ENCODE measurements around the gene KRTAP26-1. TPM values are rescaled to one million over a fixed set of nuclear protein-coding genes. Genes with fewer than 3 reads are reported as not detected.

Gene KRTAP26-1
- total RNA-seq, 2 experiments from 2014 or later: not detected

DNA sequence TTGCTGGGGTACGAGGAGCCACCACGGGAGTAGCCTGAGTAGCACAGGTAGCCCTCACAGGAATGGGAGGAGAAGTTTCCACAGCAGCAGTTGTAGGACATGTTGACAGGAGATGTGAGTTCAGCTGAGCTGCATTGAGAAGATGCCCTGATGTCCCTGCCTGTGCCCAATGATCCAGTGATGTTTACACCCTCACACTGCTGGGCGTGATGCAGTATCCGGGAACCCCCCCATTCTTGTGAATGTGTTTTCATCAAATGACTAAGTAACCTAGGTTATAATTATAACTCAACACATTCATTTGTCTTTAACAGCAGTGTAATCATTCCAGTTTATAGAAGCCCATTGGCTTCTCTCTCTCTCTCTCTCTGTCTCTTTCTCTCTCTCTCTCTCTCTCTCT lies 28.4 kb upstream of the KRTAP26-1 start, which contains the start of gene KRTAP23-1:
KRTAP23-1 (minus strand) TSS at position 101 of the 400 bp plus-strand sequence; CDS start at position 101, 0 bp downstream.
- no peaks in the 10 kb centered on the region for H3K36me3 Mint-ChIP-seq (ENCODE audit: low read depth)
- ATAC-seq (no peak), DNase-seq (no peak)
- ChIA-PET POLR2A (no interaction called here), CTCF (no interaction called here)
- H3K9me3 Mint-ChIP-seq: no peaks in the 10 kb centered on the region
- TF ChIP-seq CTCF (IDR thresholded peaks at IDR 0.05): no peak
- intact Hi-C loops (cut with micrococcal nuclease): no loop called here
- H3K4me1 Mint-ChIP-seq (ENCODE audit: low read depth): no peaks in the 10 kb centered on the region
- H3K27me3 Mint-ChIP-seq: no peaks in the 10 kb centered on the region
- H3K4me3 Mint-ChIP-seq: no peak within 1 kb of the TSS
- H3K27ac Mint-ChIP-seq: no peak within 1 kb of the TSS

DNA sequence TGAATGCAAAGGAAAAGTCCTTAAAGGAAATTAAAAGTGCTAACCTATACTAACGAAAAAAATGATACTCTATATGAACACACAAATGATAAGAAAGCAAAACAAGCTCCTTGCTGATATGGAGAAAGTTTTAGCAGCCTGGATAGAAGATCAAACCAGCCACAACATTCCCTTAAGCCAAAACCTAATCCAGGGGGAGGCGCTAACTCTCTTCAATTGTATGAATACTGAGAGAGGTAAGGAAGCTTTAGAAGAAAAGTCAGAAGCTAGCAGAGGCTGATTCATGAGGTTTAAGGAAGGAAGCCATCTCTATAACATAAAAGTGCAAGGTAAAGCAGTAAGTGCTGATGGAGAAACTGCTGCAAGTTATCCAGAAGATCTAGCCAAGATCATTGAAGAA lies 24.9 kb upstream of the KRTAP26-1 start:
- CTCF ChIA-PET: no interaction called here
- Mint-ChIP-seq H3K4me1 (ENCODE audit: low read depth) (no peaks in the 10 kb centered on the region), H3K36me3 (ENCODE audit: low read depth) (no peaks in the 10 kb centered on the region), H3K9me3 (no peaks in the 10 kb centered on the region), H3K27me3 (peaks cover 6% of the 10 kb centered on the region), H3K4me3 (no peak overlapping the region), H3K27ac (no peak overlapping the region)
- no peak for DNase-seq
- intact Hi-C loops (cut with micrococcal nuclease): no loop called here
- POLR2A ChIA-PET: no interaction called here
- no peak for TF ChIP-seq CTCF (IDR thresholded peaks at IDR 0.05)
- ATAC-seq: no peak

DNA sequence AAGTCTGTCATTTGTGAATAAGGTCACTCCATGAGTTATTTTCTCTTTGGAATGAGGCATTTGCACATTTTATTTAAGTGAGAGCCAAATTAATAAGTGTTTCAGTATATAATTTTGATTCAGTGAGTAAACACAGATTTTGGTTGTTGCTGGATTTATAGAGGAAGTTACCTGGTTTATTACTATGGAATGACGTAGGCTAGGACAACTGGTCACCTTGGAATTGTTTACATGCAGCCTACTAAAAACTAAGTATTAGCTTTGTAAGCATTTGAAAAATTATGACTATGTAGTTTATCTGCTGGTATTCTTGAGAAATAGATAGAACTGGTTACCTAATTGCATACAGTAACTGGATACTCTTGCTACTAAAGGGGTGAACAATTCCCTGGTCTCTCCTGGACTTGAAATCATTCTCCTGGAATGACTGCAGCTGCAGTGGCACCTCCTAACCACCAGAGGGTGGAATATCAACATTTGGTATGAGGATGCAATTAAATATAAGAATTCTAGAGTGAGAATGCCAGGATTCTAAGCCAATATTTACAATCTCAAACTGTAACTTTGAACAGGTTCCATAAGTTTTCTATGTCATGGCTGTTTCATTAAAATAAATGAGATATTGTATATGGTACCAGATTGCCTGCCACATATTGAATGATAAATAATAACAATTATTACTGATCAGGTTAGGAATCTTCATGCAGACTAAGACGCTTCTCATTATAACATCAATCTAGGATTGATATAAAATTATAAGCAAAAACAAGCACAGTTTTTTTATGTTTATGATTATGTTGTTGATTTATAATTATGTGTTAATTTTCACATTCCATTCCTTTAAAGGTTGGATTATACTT lies 20.8 kb upstream of the KRTAP26-1 start:
- ChIA-PET CTCF (interaction anchor here (1.0 to 1.9 kb wide), 7 partner anchors 8 to 745 kb away, joined by 3 to 6 read pairs (median 4); no protein-coding TSS in a partner anchor), POLR2A (no interaction called here)
- Mint-ChIP-seq H3K9me3 (no peaks in the 10 kb centered on the region), H3K27me3 (peaks cover 6% of the 10 kb centered on the region), H3K36me3 (ENCODE audit: low read depth) (no peaks in the 10 kb centered on the region), H3K4me1 (ENCODE audit: low read depth) (no peaks in the 10 kb centered on the region), H3K4me3 (no peak overlapping the region), H3K27ac (no peak overlapping the region)
- DNase-seq (peak; percentile 43), ATAC-seq (no peak)
- intact Hi-C loops (cut with micrococcal nuclease): no loop called here
- TF ChIP-seq CTCF (IDR thresholded peaks at IDR 0.05): peak; percentile 84

GRCh38 chr21:30338717-30339116 lies 18.6 kb upstream of the KRTAP26-1 start:
- no peak for DNase-seq

More at GRCh38 chr21:30338717-30339116, 18.6 kb upstream of the KRTAP26-1 start:
- Mint-ChIP-seq H3K9me3 (no peaks in the 10 kb centered on the region), H3K4me1 (ENCODE audit: low read depth) (no peaks in the 10 kb centered on the region), H3K36me3 (ENCODE audit: low read depth) (no peaks in the 10 kb centered on the region), H3K27ac (no peak overlapping the region), H3K27me3 (peaks cover 6% of the 10 kb centered on the region), H3K4me3 (no peak overlapping the region)
- CTCF ChIA-PET: no interaction called here
- intact Hi-C loops (cut with micrococcal nuclease): loop anchor here (5.0 kb wide), 1 partner anchor 749 kb away; no protein-coding TSS in a partner anchor
- POLR2A ChIA-PET: no interaction called here
- no peak for TF ChIP-seq CTCF (IDR thresholded peaks at IDR 0.05)
- no peak for ATAC-seq
